ENCODE measurements around the gene KCNT1. TPM values are rescaled to one million over a fixed set of nuclear protein-coding genes. Genes with fewer than 3 reads are reported as not detected.

Gene KCNT1
- total and polyA plus RNA-seq, 2 donors (not counting 3 experiments of a cell fraction or from before 2014, with no cell fraction given), result not detected

DNA sequence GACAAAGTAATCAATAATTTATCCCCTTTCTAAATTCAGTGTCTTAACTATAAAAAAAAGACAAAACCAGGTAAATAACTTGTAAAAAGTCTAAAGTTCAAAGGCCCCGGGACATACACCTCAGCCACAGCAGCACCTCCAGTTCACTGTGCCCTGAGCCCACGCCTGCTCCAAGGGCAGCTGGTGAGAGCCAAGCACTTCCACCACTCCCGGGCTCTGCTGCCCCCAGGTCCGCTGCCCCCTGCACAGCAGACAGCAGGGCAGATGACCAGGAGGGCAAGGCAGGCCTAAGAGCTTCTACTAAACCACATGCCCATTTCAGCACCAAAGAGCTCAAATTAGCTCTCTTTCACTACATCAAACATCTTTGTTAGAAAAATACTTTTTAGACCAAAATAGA is 113.4 kb downstream of the KCNT1 start:
- Histone ChIP-seq H3K36me3 (ENCODE audit: control insufficient read depth in 2 of 2, extremely low read depth in 1 of 2, insufficient read depth in 2 of 2, low read length in 2 of 2) (peaks cover 27 to 53% of the 10 kb centered on the region in 2 experiments), H2AFZ (ENCODE audit: low read depth, low read length) (no peak overlapping the region), H3K9me1 (replicated peaks; ENCODE audit: control insufficient read depth, extremely low read depth, insufficient read depth, low read length) (no peaks in the 10 kb centered on the region), H3K27me3 (ENCODE audit: control insufficient read depth in 2 of 2, insufficient read depth in 2 of 2, low read length in 2 of 2) (no peaks in the 10 kb centered on the region), H3K79me2 (ENCODE audit: control insufficient read depth, insufficient read depth, low read length) (no peaks in the 10 kb centered on the region), H3K9ac (replicated peaks; ENCODE audit: extremely low read depth, insufficient read depth, low read length) (no peak overlapping the region), H3K4me1 (ENCODE audit: control insufficient read depth, extremely low read depth, insufficient read depth, low read length) (no peaks in the 10 kb centered on the region), H4K20me1 (replicated peaks; ENCODE audit: control insufficient read depth, extremely low read depth, insufficient read depth, low read length) (no peaks in the 10 kb centered on the region), H3K9me3 (replicated peaks; ENCODE audit: control insufficient read depth, insufficient read depth, low read length) (no peaks in the 10 kb centered on the region), H3K4me2 (ENCODE audit: insufficient read depth, low read length) (no peak overlapping the region), H3K4me3 (replicated peaks in 1 of 3; ENCODE audit: insufficient read depth in 1 of 3, low read depth in 1 of 3, low read length in 3 of 3) (no peak overlapping the region), H3K27ac (ENCODE audit: insufficient read depth, low read depth, low read length) (no peak overlapping the region)
- DNase-seq (ENCODE audit: low read depth, low spot score) (no peak), FAIRE-seq (no peak)
- no peak for TF ChIP-seq MYC (IDR thresholded peaks at IDR 0.05; ENCODE audit: low read depth, low read length)
- no peak for TF ChIP-seq POLR2AphosphoS5 (IDR thresholded peaks at IDR 0.05; ENCODE audit: insufficient read depth, low read depth, low read length)
- TF ChIP-seq POLR2A (IDR thresholded peaks at IDR 0.05; ENCODE audit: low read depth, low read length), result no peak
- TF ChIP-seq, protein P1, sequence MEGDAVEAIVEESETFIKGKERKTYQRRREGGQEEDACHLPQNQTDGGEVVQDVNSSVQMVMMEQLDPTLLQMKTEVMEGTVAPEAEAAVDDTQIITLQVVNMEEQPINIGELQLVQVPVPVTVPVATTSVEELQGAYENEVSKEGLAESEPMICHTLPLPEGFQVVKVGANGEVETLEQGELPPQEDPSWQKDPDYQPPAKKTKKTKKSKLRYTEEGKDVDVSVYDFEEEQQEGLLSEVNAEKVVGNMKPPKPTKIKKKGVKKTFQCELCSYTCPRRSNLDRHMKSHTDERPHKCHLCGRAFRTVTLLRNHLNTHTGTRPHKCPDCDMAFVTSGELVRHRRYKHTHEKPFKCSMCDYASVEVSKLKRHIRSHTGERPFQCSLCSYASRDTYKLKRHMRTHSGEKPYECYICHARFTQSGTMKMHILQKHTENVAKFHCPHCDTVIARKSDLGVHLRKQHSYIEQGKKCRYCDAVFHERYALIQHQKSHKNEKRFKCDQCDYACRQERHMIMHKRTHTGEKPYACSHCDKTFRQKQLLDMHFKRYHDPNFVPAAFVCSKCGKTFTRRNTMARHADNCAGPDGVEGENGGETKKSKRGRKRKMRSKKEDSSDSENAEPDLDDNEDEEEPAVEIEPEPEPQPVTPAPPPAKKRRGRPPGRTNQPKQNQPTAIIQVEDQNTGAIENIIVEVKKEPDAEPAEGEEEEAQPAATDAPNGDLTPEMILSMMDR (IDR thresholded peaks at IDR 0.05; ENCODE audit: extremely low read depth in 1 of 2, insufficient read depth in 1 of 2, low read depth in 1 of 2, low read length in 2 of 2), result no peak
- TF ChIP-seq FOS (IDR thresholded peaks at IDR 0.05; ENCODE audit: borderline replicate concordance, insufficient read depth, low read length), result no peak
- TF ChIP-seq, protein P2, sequence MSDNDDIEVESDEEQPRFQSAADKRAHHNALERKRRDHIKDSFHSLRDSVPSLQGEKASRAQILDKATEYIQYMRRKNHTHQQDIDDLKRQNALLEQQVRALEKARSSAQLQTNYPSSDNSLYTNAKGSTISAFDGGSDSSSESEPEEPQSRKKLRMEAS (IDR thresholded peaks at IDR 0.05; ENCODE audit: insufficient read depth, insufficient read length), result no peak
- TF ChIP-seq EZH2 (IDR thresholded peaks at IDR 0.05; ENCODE audit: borderline replicate concordance, low read depth, low read length, severe bottlenecking), result no peak
- no peak for TF ChIP-seq JUN (IDR thresholded peaks at IDR 0.05; ENCODE audit: borderline replicate concordance, insufficient read depth, insufficient read length, low read depth)
- no peak for TF ChIP-seq GATA2 (IDR thresholded peaks at IDR 0.05; ENCODE audit: insufficient read depth, insufficient read length, low read depth, low read length)
- ChIA-PET POLR2A (no interaction called here), CTCF (no interaction called here)
- no TSS peak for BruUV-seq (replicated peaks)
- dilution Hi-C loops (cut with MboI; ENCODE audit: extremely low pct_ligation_motif_present, low sequenced_read_pairs), result no loop called here
- intact Hi-C loops (cut with micrococcal nuclease), result no loop called here
